ENCODE data around the gene KMT2C. TPM values are rescaled to one million over a fixed set of nuclear protein-coding genes. Genes with fewer than 3 reads are reported as not detected.

KMT2C gene
- total and polyA plus RNA-seq, 3 donors from 2014 or later, result 32.8 to 167 (median 154) TPM

GRCh38 chr7:152333134-152333533 is 102.7 kb downstream of the KMT2C start:
- WGBS, 2 donors, result 92 to 100% methylated on average over 2 of the region's 2 CpGs

GRCh38 chr7:152330827-152331226 is 105.0 kb downstream of the KMT2C start:
- no peaks in the 10 kb centered on the region for H3K9me3 ChIP-seq
- no peaks in the 10 kb centered on the region for H3K27me3 ChIP-seq
- intact Hi-C loops (cut with DNase I; ENCODE audit: low total_unique reads), result no loop called here
- H3K36me3 ChIP-seq (ENCODE audit: low read depth, missing control alignments), result no peaks in the 10 kb centered on the region
- TF ChIP-seq CTCF (IDR thresholded peaks at IDR 0.05) (no peak), POLR2A (IDR thresholded peaks at IDR 0.05) (no peak)
- no peak for DNase-seq
- H3K4me1 ChIP-seq, result no peaks in the 10 kb centered on the region
- H3K4me3 ChIP-seq, result no peak overlapping the region
- 77 to 82% methylated on average over 2 of the region's 2 CpGs for WGBS, 2 donors
- no peak overlapping the region for H3K27ac ChIP-seq

More at GRCh38 chr7:152333134-152333533, 102.7 kb downstream of the KMT2C start:
- no peak overlapping the region for H3K27ac ChIP-seq
- no peak for TF ChIP-seq CTCF (IDR thresholded peaks at IDR 0.05)
- no peak for TF ChIP-seq POLR2A (IDR thresholded peaks at IDR 0.05)
- H3K27me3 ChIP-seq, result no peaks in the 10 kb centered on the region
- H3K36me3 ChIP-seq (ENCODE audit: low read depth, missing control alignments), result no peaks in the 10 kb centered on the region
- H3K9me3 ChIP-seq, result no peaks in the 10 kb centered on the region
- no peak overlapping the region for H3K4me3 ChIP-seq
- peaks cover 8% of the 10 kb centered on the region for H3K4me1 ChIP-seq
- intact Hi-C loops (cut with DNase I; ENCODE audit: low total_unique reads), result no loop called here
- DNase-seq, result no peak

- intact Hi-C loops (cut with DNase I; ENCODE audit: low total_unique reads), result no loop called here
- H3K4me1 ChIP-seq, result no peaks in the 10 kb centered on the region
- H3K4me3 ChIP-seq, result no peak overlapping the region
- 75 to 88% methylated on average over 2 of the region's 2 CpGs for WGBS, 2 donors
- H3K9me3 ChIP-seq, result no peaks in the 10 kb centered on the region
- H3K27ac ChIP-seq, result no peak overlapping the region
- H3K36me3 ChIP-seq (ENCODE audit: low read depth, missing control alignments), result no peaks in the 10 kb centered on the region
- TF ChIP-seq CTCF (IDR thresholded peaks at IDR 0.05) (no peak), POLR2A (IDR thresholded peaks at IDR 0.05) (no peak)
- no peaks in the 10 kb centered on the region for H3K27me3 ChIP-seq
- no peak for DNase-seq
These were observed 106.3 kb downstream of the KMT2C start for GRCh38 chr7:152329469-152329868.

GRCh38 chr7:152328234-152328633 is 107.6 kb downstream of the KMT2C start:
- WGBS, 2 donors, result 76 to 83% methylated on average over 1 of the region's 1 CpG
- intact Hi-C loops (cut with DNase I; ENCODE audit: low total_unique reads), result no loop called here
- Histone ChIP-seq H3K4me3 (no peak overlapping the region), H3K4me1 (no peaks in the 10 kb centered on the region), H3K9me3 (no peaks in the 10 kb centered on the region), H3K36me3 (ENCODE audit: low read depth, missing control alignments) (no peaks in the 10 kb centered on the region), H3K27me3 (no peaks in the 10 kb centered on the region), H3K27ac (no peak overlapping the region)
- TF ChIP-seq CTCF (IDR thresholded peaks at IDR 0.05) (no peak), POLR2A (IDR thresholded peaks at IDR 0.05) (no peak)
- no peak for DNase-seq

GRCh38 chr7:152315845-152316244 is 120.0 kb downstream of the KMT2C start:
- no peak for DNase-seq
- intact Hi-C loops (cut with DNase I; ENCODE audit: low total_unique reads), result no loop called here
- no peaks in the 10 kb centered on the region for H3K27me3 ChIP-seq
- no peak overlapping the region for H3K27ac ChIP-seq
- H3K4me1 ChIP-seq, result peaks cover 7% of the 10 kb centered on the region
- H3K36me3 ChIP-seq (ENCODE audit: low read depth, missing control alignments), result no peaks in the 10 kb centered on the region
- 79 to 80% methylated on average over 2 of the region's 2 CpGs for WGBS, 2 donors
- H3K4me3 ChIP-seq, result no peak overlapping the region
- no peak for TF ChIP-seq CTCF (IDR thresholded peaks at IDR 0.05)
- TF ChIP-seq POLR2A (IDR thresholded peaks at IDR 0.05), result no peak
- no peaks in the 10 kb centered on the region for H3K9me3 ChIP-seq
